COLO829 (cell line): ENCODE measurements around the gene COL8A1.
"Not testable (repeated sequence)": the region's sequence is repeated elsewhere in the genome, so short reads cannot be mapped to it uniquely, and the experiment has no call there.

Experiments used
- DNase-seq: peaks from one replicate; pipeline ENCODE4 v3.0.0; 2012; ENCODE audit warnings: low spot score

The COL8A1 gene

GRCh38 chr3:99805160-99805559, 166.8 kb downstream of the COL8A1 start:
- DNase-seq, result no peak

GRCh38 chr3:99808163-99808794, 169.9 kb downstream of the COL8A1 start:
- peak; percentile 83 for DNase-seq

- no peak for DNase-seq
These were observed 171.2 kb downstream of the COL8A1 start for GRCh38 chr3:99809565-99809964.

- DNase-seq, result no peak
These were observed 172.0 kb downstream of the COL8A1 start for GRCh38 chr3:99810403-99810802.

DNA sequence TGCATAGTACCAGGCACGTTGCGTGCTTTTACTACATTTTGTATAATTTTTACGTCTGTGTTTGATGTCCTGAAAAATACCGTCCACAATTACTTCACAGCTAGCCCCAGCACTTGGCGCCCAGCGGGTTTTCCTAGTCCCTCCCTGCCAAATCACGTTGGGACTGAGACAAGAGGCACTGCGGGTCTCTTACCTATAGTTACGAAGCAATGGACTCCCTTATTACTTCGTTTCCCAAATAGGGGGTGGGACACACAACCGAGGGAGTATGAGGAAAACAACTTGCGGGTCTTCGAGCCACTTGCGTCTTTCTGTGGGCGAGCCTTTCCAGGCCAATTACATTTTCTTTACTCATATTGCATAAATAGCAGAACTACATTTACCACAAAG, 178.6 kb downstream of the COL8A1 start:
- DNase-seq, result no peak

GRCh38 chr3:99817437-99818240, 179.2 kb downstream of the COL8A1 start, which contains the start of gene CMSS1:
Gene CMSS1 (plus strand): TSS chr3:99817862.
- peak; percentile 95 for DNase-seq

DNA sequence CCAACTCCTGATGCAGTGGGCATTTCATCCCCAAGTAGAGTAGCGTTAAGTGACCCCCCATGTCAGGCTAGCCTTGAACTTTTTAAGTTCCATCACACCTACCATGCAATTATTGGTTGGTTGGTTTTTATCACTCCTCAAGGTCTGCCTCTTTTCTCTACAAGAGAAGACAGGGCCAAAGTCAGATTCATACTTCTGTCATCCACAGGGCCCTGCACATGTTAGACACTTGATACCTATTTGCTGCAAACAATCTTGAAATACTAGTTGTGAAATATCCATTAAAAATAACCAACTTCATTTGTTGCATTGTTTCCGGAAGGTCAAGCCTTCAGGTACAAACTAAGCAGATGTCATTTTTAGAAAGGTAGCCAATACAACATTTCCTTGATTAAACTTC, 180.4 kb downstream of the COL8A1 start:
- DNase-seq, result no peak

DNA sequence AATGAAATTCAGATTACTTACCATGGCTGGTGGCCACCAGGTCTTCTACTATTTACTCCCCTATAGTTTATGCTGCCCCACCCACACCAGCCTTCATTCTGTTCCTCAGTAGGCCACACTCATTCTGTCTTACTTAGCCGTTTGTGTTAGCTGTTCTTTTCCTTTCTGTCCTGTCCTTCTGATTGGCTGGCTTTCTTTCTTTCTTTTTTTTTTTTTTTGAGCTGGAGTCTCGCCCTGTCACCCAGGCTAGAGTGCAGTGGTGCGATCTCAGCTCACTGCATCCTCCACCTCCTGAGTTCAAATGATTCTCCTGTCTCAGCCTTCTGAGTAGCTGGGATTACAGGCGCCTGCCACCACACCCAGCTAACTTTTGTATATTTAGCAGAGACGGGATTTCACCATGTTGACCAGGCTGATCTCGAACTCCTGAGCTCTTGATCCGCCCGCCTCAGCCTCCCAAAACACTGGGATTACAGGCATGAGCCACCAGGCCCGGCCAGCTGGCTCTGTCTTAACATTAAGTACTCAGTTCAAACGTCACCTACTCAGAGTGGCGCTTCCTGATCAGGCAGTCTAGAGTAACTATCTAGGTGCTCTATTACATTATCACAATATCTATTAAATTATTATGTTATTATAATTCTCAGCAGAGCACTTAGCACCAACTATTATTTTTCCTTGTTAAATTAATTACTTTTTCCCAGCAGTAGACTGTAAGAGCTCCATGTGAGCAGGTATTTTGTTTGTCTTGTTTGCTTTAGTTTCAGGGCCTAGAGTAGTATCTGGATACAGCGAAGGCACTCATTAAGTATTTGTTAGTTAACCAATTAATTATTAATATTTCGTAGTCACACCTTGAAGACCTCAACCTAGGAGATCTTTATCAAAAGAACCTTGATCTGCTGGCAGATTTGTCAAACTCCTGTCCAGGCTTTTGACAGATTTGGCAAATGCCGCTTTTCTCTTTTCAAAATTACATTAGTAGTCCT, 185.6 kb downstream of the COL8A1 start:
- no peak for DNase-seq

DNA sequence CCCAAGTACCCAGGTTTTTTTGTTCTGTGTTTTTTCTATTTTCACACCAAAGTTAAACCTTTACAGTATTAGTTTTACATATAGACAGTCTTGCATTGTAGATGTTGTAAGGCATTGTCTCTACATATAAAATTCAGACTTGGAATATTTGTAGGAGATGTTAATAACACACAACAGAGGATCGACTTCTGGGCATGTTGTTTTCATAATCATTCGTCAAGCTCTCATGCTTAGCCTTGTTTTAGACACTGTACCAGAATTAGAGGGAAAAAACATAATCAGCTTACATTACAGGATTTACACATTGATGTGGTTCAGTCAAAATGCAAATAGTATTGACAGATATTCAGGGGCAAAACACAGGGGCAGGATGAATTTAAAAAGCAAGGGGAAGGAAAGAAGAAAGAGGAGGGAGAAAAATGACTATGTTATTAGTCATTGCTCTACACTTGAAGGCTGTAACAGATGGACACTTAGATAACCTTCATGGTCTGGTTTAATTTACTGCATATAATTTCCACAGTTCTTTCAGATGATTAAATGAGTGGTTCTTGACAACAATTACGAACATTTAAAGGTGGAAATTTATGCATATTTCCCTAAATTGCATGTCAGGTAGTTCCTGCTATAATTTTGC, 186.7 kb downstream of the COL8A1 start:
- peak; percentile 47 for DNase-seq

- no peak for DNase-seq
These were observed 191.4 kb downstream of the COL8A1 start for GRCh38 chr3:99829844-99830243.

- no peak for DNase-seq
These were observed 195.3 kb downstream of the COL8A1 start for GRCh38 chr3:99833617-99834205.

- no peak for DNase-seq
These were observed 196.0 kb downstream of the COL8A1 start for GRCh38 chr3:99834211-99834957.

DNA sequence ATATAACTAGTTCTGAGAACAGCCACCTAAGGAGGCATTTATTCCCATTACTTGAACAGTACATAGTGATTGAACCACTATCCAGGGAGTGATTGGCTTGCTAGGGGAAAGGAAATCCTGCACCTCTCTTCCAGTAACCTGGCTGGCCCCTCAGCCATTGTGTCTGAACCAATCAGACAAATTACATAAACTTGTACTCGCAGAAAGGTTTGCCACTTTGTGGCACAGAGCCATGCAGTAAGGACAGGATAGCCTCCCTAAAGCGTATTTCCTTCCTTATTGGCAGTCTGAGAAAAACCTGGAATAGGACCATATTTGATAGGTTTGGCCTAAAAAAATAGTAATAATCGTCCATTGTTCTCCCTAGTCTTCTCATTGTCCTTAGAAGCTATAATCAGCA, 198.3 kb downstream of the COL8A1 start:
- no peak for DNase-seq

DNA sequence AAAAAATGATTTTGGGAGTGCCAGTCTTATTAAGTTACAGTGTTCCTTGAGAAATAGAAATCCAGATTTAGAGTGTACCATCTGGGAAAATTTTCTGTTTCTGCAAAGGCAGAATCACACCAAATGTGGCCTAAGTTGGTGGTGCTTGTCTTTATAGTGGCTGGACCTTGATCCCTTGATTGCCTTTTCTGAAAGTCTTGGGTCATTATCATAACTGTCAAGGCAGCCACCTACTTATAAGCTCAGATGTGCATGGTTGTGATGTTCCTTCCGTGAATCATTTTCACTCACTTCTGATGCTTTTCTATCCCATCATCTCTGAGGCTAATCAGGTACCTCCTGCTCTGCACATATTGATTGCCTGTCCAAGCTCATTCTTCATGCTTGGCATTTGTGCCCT, 199.3 kb downstream of the COL8A1 start:
- no peak for DNase-seq

- no peak for DNase-seq
These were observed 200.4 kb downstream of the COL8A1 start for GRCh38 chr3:99838755-99839154.

DNA sequence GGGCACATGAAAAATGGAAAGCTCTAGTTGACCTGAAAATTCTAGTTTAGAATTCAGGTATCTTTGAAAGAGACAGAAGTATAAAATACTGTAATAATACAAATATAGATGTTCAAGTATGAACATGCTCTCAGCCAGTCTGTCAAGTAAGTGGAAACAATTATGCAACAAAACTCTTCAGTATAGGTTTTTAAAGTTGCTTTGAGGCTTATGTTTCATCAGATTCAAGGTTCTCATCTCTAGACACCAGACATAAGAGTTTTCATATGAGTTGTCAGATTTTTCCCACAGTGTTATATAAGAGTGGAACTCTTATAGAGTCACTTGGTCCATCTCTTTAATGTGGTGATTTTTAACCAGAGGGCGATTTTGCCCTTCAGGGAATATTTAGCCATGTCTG, 201.2 kb downstream of the COL8A1 start:
- no peak for DNase-seq

GRCh38 chr3:99841949-99842348, 203.6 kb downstream of the COL8A1 start:
- not testable (repeated sequence) for DNase-seq

GRCh38 chr3:99842826-99843589, 204.6 kb downstream of the COL8A1 start:
- DNase-seq, result peak; percentile 61

DNA sequence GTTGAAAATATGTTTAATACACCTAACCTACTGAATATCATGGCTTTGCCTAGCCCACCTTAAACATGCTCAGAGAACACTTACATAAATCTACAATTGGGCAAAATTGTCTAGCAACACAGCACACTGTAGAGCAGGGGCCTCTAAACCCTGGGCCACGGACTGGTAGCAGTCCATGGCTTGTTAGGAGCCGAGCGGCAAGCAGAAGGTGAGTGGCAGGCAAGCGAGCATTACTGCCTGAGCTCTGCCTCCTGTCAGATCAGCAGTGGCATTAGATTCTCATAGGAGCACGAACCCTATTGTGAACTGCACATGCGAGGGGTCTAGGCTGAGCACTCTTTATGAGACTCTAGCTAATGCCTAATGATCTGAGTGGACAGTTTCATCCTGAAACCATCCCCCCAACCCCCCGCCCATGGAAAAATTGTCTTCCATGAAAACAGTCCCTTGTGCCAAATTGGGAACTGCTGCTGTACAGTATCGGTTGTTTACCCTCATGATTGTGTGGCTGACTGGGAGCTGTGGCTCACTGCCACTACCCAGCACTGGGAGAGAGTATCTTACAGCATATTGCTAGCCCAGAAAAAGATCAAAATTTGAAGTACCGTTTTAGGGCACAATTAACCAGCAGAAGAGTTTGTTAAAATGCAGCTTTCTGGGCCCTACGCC, 205.3 kb downstream of the COL8A1 start:
- DNase-seq, result no peak
